Epithelial cell of esophagus (primary cell): ENCODE measurements around the gene RCAN1.

ENCODE experiments used
- DNase-seq: peaks from one replicate; pipeline ENCODE4 v3.0.0; 2010; ENCODE audit warnings: low read depth
- H3K4me3 ChIP-seq: 2 replicates; pipeline ENCODE4 v1.5.1; 2011; ENCODE audit warnings: mild to moderate bottlenecking, low read length, control low read depth
- TF ChIP-seq, protein P1 (sequence below): IDR thresholded peaks from 2 replicates; pipeline ENCODE4 v1.5.1; 2011; ENCODE audit warnings: low read depth, mild to moderate bottlenecking, low read length, control low read depth, inconsistent platforms; ENCODE audit not compliant: insufficient read depth; ENCODE audit errors: missing control alignments

Gene RCAN1

DNA sequence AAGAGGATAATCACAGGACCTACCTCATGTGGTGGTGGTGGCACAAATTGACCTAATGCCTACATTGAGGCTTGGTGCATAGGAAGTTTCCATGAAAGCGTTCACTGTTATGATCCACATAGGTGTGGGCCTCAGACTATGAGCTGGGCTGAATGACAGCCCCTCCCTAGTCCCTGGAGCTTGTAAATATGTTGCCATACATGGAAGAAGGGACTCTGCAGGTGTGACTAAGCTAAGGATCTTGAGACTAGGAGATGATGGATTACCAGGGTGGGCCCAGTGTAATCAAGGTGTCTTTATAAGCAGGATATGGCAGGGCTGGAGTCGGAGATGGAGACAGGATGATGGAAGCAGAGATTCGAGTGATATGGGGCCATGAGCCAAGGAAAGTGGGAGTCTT, 71.9 kb downstream of the RCAN1 start:
- TF ChIP-seq, protein P1, sequence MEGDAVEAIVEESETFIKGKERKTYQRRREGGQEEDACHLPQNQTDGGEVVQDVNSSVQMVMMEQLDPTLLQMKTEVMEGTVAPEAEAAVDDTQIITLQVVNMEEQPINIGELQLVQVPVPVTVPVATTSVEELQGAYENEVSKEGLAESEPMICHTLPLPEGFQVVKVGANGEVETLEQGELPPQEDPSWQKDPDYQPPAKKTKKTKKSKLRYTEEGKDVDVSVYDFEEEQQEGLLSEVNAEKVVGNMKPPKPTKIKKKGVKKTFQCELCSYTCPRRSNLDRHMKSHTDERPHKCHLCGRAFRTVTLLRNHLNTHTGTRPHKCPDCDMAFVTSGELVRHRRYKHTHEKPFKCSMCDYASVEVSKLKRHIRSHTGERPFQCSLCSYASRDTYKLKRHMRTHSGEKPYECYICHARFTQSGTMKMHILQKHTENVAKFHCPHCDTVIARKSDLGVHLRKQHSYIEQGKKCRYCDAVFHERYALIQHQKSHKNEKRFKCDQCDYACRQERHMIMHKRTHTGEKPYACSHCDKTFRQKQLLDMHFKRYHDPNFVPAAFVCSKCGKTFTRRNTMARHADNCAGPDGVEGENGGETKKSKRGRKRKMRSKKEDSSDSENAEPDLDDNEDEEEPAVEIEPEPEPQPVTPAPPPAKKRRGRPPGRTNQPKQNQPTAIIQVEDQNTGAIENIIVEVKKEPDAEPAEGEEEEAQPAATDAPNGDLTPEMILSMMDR = no peak
- H3K4me3 ChIP-seq = no peak overlapping the region
- DNase-seq = no peak

DNA sequence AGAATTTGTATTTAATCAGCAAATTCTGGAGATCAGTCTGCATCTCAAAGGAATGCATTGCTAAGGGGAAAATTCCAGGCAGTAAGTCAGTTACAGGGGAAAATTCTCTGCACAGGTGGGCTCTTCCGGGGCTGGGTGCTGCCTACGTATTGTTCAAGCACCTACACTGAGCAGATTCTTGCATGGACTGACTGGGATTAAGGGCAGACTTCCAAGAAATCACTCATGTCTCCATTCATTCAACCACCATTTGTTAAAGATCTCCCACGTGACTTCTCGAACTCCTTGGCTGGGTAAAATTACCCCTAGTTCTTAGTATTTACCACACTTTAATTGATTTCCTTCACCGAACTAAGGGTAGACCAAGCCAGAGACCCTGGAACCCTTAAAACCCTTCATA, 74.7 kb downstream of the RCAN1 start:
- TF ChIP-seq, protein P1 = no peak
- DNase-seq = no peak
- H3K4me3 ChIP-seq = no peak overlapping the region

DNA sequence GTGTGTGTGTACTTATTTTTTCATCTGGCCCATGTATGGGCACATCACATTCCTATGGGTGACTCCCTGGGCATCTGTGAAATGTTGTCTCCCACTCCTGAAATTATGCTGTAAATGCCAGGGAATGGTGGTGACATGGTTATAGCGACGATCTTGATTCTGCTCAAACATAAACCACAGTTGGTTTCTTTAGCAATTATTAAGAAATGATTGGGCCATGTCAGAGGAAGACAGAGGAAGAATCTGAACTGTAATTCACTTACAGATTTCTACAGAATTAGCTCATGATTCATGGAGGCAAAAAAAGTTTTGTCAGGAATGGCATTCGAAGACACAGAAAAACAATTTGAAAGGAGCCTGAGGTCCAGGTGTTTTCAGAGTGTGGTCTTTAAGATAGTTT, 77.1 kb downstream of the RCAN1 start:
- H3K4me3 ChIP-seq = no peak overlapping the region
- no peak for DNase-seq
- TF ChIP-seq, protein P1 = no peak

DNA sequence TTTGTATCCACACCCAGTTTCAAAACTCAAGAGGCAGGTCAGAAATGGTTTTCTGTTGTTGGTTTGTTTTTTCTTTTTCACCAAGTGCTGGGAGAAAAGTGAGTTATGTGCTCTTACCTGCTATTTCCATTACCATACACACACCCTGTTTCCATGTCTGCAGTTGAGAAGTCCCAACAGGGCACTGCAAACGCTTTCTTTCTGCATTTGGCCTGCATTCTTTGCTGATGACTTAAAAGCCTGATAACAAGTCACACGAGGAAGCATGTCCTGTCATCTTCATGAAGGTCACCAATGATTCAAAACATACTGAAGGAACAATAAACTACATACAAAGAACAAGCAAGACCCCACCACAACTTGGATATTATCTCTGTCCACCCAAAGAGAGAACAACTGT, 78.1 kb downstream of the RCAN1 start:
- TF ChIP-seq, protein P1 = no peak
- peak; percentile 41 for DNase-seq
- H3K4me3 ChIP-seq = no peak overlapping the region

DNA sequence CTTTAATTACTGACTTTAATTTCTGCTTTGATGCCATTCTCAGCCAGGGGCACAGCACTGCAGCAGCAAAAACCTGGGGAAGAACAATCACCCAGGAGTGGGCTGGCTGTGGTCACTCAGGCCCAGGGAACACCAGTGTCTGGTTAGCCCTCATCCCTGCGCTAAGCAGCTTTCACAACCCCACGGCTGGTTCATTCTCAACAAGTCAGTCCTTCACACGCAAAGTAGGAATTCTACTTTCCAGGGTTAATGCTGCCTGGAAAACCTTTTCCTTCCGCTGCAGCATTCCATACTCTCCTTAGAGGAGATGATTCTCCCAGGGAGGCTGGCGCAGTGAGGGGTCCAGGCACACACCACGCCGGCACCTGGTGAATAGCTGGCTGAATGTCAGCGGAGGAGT, 78.6 kb downstream of the RCAN1 start:
- DNase-seq = no peak
- TF ChIP-seq, protein P1 = no peak
- H3K4me3 ChIP-seq = no peak overlapping the region

DNA sequence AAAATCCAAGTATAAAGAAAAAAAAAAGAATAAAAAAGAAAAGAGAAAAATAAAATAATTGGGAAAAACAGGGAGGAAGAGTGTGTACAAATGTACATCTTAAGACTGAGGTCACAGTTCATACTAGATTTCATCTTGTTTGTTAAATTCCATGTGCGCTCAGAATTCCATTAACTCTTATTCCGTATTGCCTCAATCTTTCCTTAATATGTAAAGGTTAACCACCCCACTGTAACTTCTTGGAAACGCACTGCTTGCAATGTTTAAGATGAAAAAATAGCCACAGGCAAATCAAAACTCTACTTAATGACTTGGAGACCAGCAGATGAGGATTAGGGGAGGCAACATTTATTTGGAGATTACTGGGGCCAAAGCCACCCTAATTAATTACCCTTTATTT, 79.0 kb downstream of the RCAN1 start:
- H3K4me3 ChIP-seq = no peak overlapping the region
- TF ChIP-seq, protein P1 = no peak
- no peak for DNase-seq

DNA sequence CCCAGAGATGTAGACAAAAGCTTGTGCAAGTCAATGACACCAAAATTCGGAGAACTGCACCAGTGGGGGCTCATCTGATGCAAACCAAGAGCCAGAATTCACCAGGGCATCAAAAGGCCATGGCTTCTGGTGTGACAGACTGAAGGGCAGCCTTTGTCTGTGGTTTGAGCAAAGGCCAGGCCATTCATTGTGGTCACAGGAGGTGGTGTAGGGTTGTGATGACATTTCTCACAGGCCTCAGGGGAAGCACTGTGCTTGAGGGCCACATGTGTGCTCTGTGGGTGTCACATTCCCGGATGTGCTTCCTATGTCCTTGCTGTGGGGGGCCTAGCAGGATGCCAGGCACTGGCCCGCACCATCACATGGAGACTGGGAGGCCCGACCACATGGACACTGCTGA, 80.4 kb downstream of the RCAN1 start:
- no peak overlapping the region for H3K4me3 ChIP-seq
- no peak for DNase-seq
- TF ChIP-seq, protein P1 = no peak
